GM23248 (cell line): Measurements from ENCODE around the gene EXOC6. TPM values are rescaled to one million over a fixed set of nuclear protein-coding genes. Genes with fewer than 3 reads are reported as not detected.

Experiments
- DNase-seq: peaks from one replicate; pipeline ENCODE4 v3.0.0-alpha.2; 2015
- H2AFZ ChIP-seq: fragments of 200-600 bp; sonication (generic); 2 replicates; pipeline ENCODE4 v1.6.1; 2016; ENCODE audit warnings: antibody characterized with exemption
- H3F3A ChIP-seq: fragments of 200-600 bp; sonication (generic); 2 replicates; pipeline ENCODE4 v1.6.1; 2016; ENCODE audit warnings: mild to moderate bottlenecking, antibody characterized with exemption, mixed run types; ENCODE audit not compliant: insufficient read depth
- H3K27ac ChIP-seq: fragments of 200-600 bp; sonication (generic); 2 replicates; pipeline ENCODE4 v1.5.1; 2016; ENCODE audit warnings: mild to moderate bottlenecking
- H3K27me3 ChIP-seq: fragments of 200-600 bp; sonication (generic); replicated peaks from 2 replicates; pipeline ENCODE4 v1.6.1; 2016; ENCODE audit warnings: mild to moderate bottlenecking; ENCODE audit not compliant: insufficient read depth
- H3K36me3 ChIP-seq: fragments of 200-600 bp; sonication (generic); 2 replicates; pipeline ENCODE4 v1.6.1; 2016; ENCODE audit warnings: low read depth, mild to moderate bottlenecking
- H3K4me1 ChIP-seq: fragments of 200-600 bp; sonication (generic); 2 replicates; pipeline ENCODE4 v1.6.1; 2016; ENCODE audit warnings: mild to moderate bottlenecking; ENCODE audit not compliant: insufficient read depth
- H3K4me2 ChIP-seq: fragments of 200-600 bp; sonication (generic); one replicate; pipeline ENCODE4 v1.6.1; 2016; ENCODE audit warnings: mild to moderate bottlenecking; ENCODE audit not compliant: unreplicated experiment
- H3K4me3 ChIP-seq: fragments of 200-600 bp; sonication (generic); 2 replicates; pipeline ENCODE4 v1.5.1; 2016; ENCODE audit warnings: mild to moderate bottlenecking
- H3K79me2 ChIP-seq: fragments of 200-600 bp; sonication (generic); 2 replicates; pipeline ENCODE4 v1.6.1; 2016; ENCODE audit warnings: mild to moderate bottlenecking; ENCODE audit not compliant: insufficient read depth
- H3K9ac ChIP-seq: fragments of 200-600 bp; sonication (generic); 2 replicates; pipeline ENCODE4 v1.6.1; 2016; ENCODE audit warnings: mild to moderate bottlenecking
- H3K9me2 ChIP-seq: fragments of 200-600 bp; sonication (generic); 2 replicates; pipeline ENCODE4 v1.6.1; 2016; ENCODE audit warnings: mixed run types, mild to moderate bottlenecking, moderate library complexity; ENCODE audit not compliant: insufficient read depth
- H3K9me3 ChIP-seq: fragments of 200-600 bp; sonication (generic); one replicate; pipeline ENCODE4 v1.6.1; 2017; ENCODE audit warnings: low read depth
- H4K20me1 ChIP-seq: fragments of 200-600 bp; sonication (generic); 2 replicates; pipeline ENCODE4 v1.6.0; 2016; ENCODE audit not compliant: insufficient read depth
- EZH2 ChIP-seq: fragments of 200-600 bp; sonication (generic); IDR thresholded peaks from 2 replicates; pipeline ENCODE4 v1.6.1; 2018; ENCODE audit warnings: antibody characterized with exemption, mild to moderate bottlenecking; ENCODE audit not compliant: insufficient read depth, poor library complexity, severe bottlenecking
- EZH2phosphoT487 ChIP-seq: fragments of 200-600 bp; sonication (generic); IDR thresholded peaks from 2 replicates; pipeline ENCODE4 v1.6.1; 2018; ENCODE audit warnings: antibody characterized with exemption, moderate library complexity, mild to moderate bottlenecking, low read depth; ENCODE audit not compliant: insufficient read depth
- WGBS, 2 experiments: methylation state at CpG; one replicate each; pipeline ENCODE4 v1.1.6; 2015 to 2017; ENCODE audit warnings: low lambda C conversion rate in 2 of 2, low coverage in 1 of 2; ENCODE audit errors: missing lambda C conversion rate in 2 of 2; 5-methylcytosine and 5-hydroxymethylcytosine counted together
- in situ Hi-C: fragments of 300-500 bp; cut with MboI; formaldehyde crosslinking; loops from 2 replicates; pipeline ENCODE4 v1.15.0; 2020
- polyA plus RNA-seq: library from polyadenylated mRNA; unstranded; fragments of >200 nt; fragmentation: Nextera tagmentation; extraction: Ambion mirVana; gene quantifications from 2 replicates; pipeline ENCODE4 v1.2.1, GENCODE V29; 2016
- total RNA-seq: library from RNA; depleted of rRNA; stranded (reverse); fragments of >200 nt; shearing (Covaris generic); gene quantifications from 2 replicates; pipeline ENCODE4 v1.2.3, GENCODE V29; 2014

EXOC6 gene
- total and polyA plus RNA-seq, 2 experiments from 2014 or later, result 2.0 to 3.4 TPM

- Histone ChIP-seq H3F3A (no peaks in the 10 kb centered on the region), H3K9me3 (no peaks in the 10 kb centered on the region), H3K9ac (no peak overlapping the region), H3K36me3 (no peaks in the 10 kb centered on the region), H3K27ac (no peak overlapping the region), H3K4me1 (no peaks in the 10 kb centered on the region), H3K4me2 (peak overlapping the region; percentile 65), H3K27me3 (peaks cover 78% of the 10 kb centered on the region), H3K79me2 (no peaks in the 10 kb centered on the region), H4K20me1 (no peaks in the 10 kb centered on the region), H3K9me2 (no peaks in the 10 kb centered on the region), H3K4me3 (peak overlapping the region; percentile 62), H2AFZ (peak overlapping the region; percentile 51)
- TF ChIP-seq EZH2, result no peak
- no peak for TF ChIP-seq EZH2phosphoT487
- 3% methylated on average over 45 to 66 of the region's 68 CpGs for WGBS, 2 experiments
- DNase-seq, result peak; percentile 70
- in situ Hi-C loops, result no loop called here
Observed at GRCh38 chr10:93062514-93063143, 214.3 kb downstream of the EXOC6 start.

GRCh38 chr10:93063144-93063976 lies 215.0 kb downstream of the EXOC6 start:
- Histone ChIP-seq H3K79me2 (no peaks in the 10 kb centered on the region), H3K9me2 (no peaks in the 10 kb centered on the region), H3K4me3 (peak overlapping the region; percentile 62), H3K4me2 (no peak overlapping the region), H3F3A (no peaks in the 10 kb centered on the region), H3K9ac (no peak overlapping the region), H3K9me3 (no peaks in the 10 kb centered on the region), H2AFZ (peak overlapping the region; percentile 51; the same call in 1 of the 2 replicates), H3K4me1 (no peaks in the 10 kb centered on the region), H3K27me3 (peaks cover 85% of the 10 kb centered on the region), H3K36me3 (no peaks in the 10 kb centered on the region), H4K20me1 (no peaks in the 10 kb centered on the region), H3K27ac (no peak overlapping the region)
- peak; percentile 87 for TF ChIP-seq EZH2
- no peak for TF ChIP-seq EZH2phosphoT487
- no peak for DNase-seq
- 9 to 10% methylated on average over 35 to 41 of the region's 43 CpGs for WGBS, 2 experiments
- in situ Hi-C loops, result no loop called here

GRCh38 chr10:93063977-93064660 lies 215.8 kb downstream of the EXOC6 start:
- Histone ChIP-seq H3K9me3 (no peaks in the 10 kb centered on the region), H3K9ac (no peak overlapping the region), H3K27me3 (peaks cover 93% of the 10 kb centered on the region), H3K4me2 (no peak overlapping the region), H3K36me3 (no peaks in the 10 kb centered on the region), H4K20me1 (no peaks in the 10 kb centered on the region), H3K4me3 (no peak overlapping the region), H3K4me1 (no peaks in the 10 kb centered on the region), H3K79me2 (no peaks in the 10 kb centered on the region), H3K9me2 (no peaks in the 10 kb centered on the region), H2AFZ (no peak overlapping the region), H3F3A (no peaks in the 10 kb centered on the region), H3K27ac (no peak overlapping the region)
- no peak for TF ChIP-seq EZH2
- no peak for TF ChIP-seq EZH2phosphoT487
- DNase-seq, result no peak
- 44 to 53% methylated on average over 9 of the region's 9 CpGs for WGBS, 2 experiments
- in situ Hi-C loops, result no loop called here

GRCh38 chr10:93064874-93065660 lies 216.7 kb downstream of the EXOC6 start:
- in situ Hi-C loops, result no loop called here
- Histone ChIP-seq H3K4me2 (no peak overlapping the region), H4K20me1 (no peaks in the 10 kb centered on the region), H3F3A (no peaks in the 10 kb centered on the region), H3K36me3 (no peaks in the 10 kb centered on the region), H2AFZ (no peak overlapping the region), H3K79me2 (no peaks in the 10 kb centered on the region), H3K4me1 (no peaks in the 10 kb centered on the region), H3K4me3 (no peak overlapping the region), H3K9me2 (no peaks in the 10 kb centered on the region), H3K9me3 (no peaks in the 10 kb centered on the region), H3K27ac (no peak overlapping the region), H3K27me3 (peaks cover 92% of the 10 kb centered on the region), H3K9ac (no peak overlapping the region)
- TF ChIP-seq EZH2 (no peak), EZH2phosphoT487 (no peak)
- WGBS, 2 experiments, result 69 to 73% methylated on average over 12 of the region's 12 CpGs
- no peak for DNase-seq
